Choroid plexus epithelial cell (primary cell): ENCODE measurements around the gene FDX2.

ENCODE experiments used
- DNase-seq: peaks from one replicate; pipeline ENCODE4 v3.0.0-alpha.2; 2010; ENCODE audit warnings: low read depth
- H3K4me3 ChIP-seq: 2 replicates; pipeline ENCODE4 v1.5.1; 2011; ENCODE audit warnings: low read depth, mild to moderate bottlenecking, control low read depth, low read length, moderate library complexity
- TF ChIP-seq, protein P1 (sequence below): conservative IDR thresholded peaks from 2 replicates; pipeline ENCODE4 v1.5.1; 2011; ENCODE audit warnings: low read depth, mild to moderate bottlenecking, control low read depth, inconsistent platforms, low read length, moderate library complexity

The FDX2 gene

GRCh38 chr19:10317045-10317856 lies 1.4 kb upstream of the FDX2 start:
- TF ChIP-seq, protein P1, sequence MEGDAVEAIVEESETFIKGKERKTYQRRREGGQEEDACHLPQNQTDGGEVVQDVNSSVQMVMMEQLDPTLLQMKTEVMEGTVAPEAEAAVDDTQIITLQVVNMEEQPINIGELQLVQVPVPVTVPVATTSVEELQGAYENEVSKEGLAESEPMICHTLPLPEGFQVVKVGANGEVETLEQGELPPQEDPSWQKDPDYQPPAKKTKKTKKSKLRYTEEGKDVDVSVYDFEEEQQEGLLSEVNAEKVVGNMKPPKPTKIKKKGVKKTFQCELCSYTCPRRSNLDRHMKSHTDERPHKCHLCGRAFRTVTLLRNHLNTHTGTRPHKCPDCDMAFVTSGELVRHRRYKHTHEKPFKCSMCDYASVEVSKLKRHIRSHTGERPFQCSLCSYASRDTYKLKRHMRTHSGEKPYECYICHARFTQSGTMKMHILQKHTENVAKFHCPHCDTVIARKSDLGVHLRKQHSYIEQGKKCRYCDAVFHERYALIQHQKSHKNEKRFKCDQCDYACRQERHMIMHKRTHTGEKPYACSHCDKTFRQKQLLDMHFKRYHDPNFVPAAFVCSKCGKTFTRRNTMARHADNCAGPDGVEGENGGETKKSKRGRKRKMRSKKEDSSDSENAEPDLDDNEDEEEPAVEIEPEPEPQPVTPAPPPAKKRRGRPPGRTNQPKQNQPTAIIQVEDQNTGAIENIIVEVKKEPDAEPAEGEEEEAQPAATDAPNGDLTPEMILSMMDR: no peak
- no peak for DNase-seq

DNA sequence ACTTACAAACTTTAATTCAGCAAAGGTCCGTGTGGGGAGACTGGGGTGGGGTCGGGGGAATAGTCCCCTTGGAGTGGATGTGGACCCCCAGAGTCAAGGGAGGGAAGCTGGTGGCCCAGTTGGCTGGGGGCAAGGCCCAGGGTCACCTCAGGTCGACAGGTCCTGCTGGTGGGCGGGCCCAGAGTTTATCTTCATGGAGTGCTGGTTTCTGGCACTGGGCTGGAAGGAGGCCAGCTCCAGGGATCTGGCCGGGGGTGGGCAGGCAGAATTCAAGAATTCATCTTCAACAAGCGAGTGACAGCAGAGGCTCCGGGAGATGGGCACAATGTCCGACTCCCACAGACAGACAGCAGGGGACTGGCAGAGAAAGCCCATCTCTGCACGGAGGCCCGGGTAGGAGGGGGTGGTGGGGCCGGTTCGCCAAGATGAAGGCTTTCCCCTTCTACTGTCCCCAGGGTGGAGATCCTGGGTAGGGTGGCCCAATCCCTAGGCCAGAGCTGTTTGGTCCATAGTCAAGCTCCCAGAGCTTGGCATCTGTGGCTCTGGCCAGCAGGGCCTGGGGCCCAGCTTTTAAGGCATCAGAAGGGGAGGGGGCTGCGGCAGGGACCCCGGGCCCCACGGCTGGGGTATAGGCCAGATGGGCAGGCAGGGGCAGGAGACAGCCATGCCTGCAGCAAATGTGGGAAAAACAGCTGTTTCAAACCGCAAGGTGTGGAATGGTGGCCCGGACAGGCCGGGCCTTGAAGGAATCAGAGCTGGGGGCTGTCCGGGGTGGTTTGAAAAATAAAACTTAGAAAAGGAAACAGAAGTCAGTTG lies 622 bp upstream of the FDX2 start:
- no peak overlapping the region for H3K4me3 ChIP-seq
- TF ChIP-seq, protein P1: no peak
- DNase-seq: no peak

More at GRCh38 chr19:10317045-10317856, 1.4 kb upstream of the FDX2 start:
- no peak overlapping the region for H3K4me3 ChIP-seq

DNA sequence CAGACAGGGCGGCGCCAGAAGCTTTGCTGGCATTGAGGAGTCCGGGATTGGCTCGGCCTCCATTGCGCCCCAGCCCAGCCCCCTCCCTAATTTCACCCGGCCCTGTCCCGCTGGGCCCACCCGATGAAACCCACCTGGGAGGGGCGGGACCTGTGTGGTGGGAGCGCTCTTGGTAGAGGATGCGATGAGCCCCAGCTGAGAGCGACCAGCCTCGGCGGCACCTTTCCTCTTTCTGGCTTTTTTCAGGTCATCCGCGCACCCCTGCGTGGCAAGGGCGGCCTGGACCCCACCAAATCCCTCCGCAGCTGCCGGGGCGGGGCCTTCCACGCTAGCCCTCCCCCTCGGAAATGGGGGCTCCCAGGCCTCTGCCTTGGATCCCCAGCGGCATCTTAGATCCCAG lies 6.4 kb downstream of the FDX2 start, which contains the start of gene ZGLP1:
ZGLP1 (minus strand) TSS at position 393 of the 400 bp plus-strand sequence.
- no peak within 1 kb of the TSS for H3K4me3 ChIP-seq
- DNase-seq: no peak
- TF ChIP-seq, protein P1: no peak

GRCh38 chr19:10306327-10306726 lies 9.5 kb downstream of the FDX2 start:
- TF ChIP-seq, protein P1: no peak
- no peak overlapping the region for H3K4me3 ChIP-seq
- no peak for DNase-seq

- no peak overlapping the region for H3K4me3 ChIP-seq
- TF ChIP-seq, protein P1: no peak
These were observed 10.5 kb downstream of the FDX2 start for GRCh38 chr19:10305139-10305806.

GRCh38 chr19:10299545-10300458 lies 16.0 kb downstream of the FDX2 start:
- TF ChIP-seq, protein P1: no peak
- no peak overlapping the region for H3K4me3 ChIP-seq
- no peak for DNase-seq

More at GRCh38 chr19:10305139-10305806, 10.5 kb downstream of the FDX2 start:
- DNase-seq: no peak
